AG04450 (cell line): ENCODE results near the gene HSPE1. TPM values are rescaled to one million over a fixed set of nuclear protein-coding genes. Genes with fewer than 3 reads are reported as not detected.

ENCODE experiments used
- CTCF ChIA-PET: fragments of 300-600, 350-600 bp; formaldehyde crosslinking; extraction: SDS; loops from one replicate; lab custom pipeline; 2022; ENCODE audit warnings: antibody characterized with exemption, inconsistent platforms; lab: Charles Lee
- POLR2A ChIA-PET: fragments of 350-600 bp; formaldehyde crosslinking; extraction: SDS; loops from one replicate; lab custom pipeline; 2021; ENCODE audit warnings: antibody characterized with exemption, inconsistent platforms; lab: Yijun Ruan, JAX
- DNase-seq: peaks from one replicate; pipeline ENCODE4 v3.0.0-alpha.2; 2011; ENCODE audit warnings: low read depth, low spot score
- H3K27ac ChIP-seq: one replicate; pipeline ENCODE4 v1.5.1; 2012; ENCODE audit warnings: low read depth, low read length, control low read depth
- H3K27me3 ChIP-seq: one replicate; pipeline ENCODE4 v1.6.0; 2012; ENCODE audit warnings: low read length; ENCODE audit not compliant: control insufficient read depth, insufficient read depth
- H3K4me3 ChIP-seq: 2 replicates; pipeline ENCODE4 v1.5.1; 2011; ENCODE audit warnings: mild to moderate bottlenecking, low read depth, low read length, control low read depth
- H3K9me3 ChIP-seq: 2 replicates; pipeline ENCODE4 v1.5.1; 2012; ENCODE audit warnings: low read length; ENCODE audit not compliant: control insufficient read depth, insufficient read depth
- CTCF ChIP-seq: IDR thresholded peaks from 2 replicates; pipeline ENCODE4 v1.5.1; 2011; ENCODE audit warnings: low read depth, low read length, control low read depth, inconsistent platforms
- polyA plus RNA-seq: library from polyadenylated mRNA; depleted of rRNA; stranded (reverse); fragments of >200 nt; gene quantifications from 2 replicates; pipeline ENCODE4 v1.2.3, GENCODE V29; 2011

HSPE1 gene
- polyA plus RNA-seq, 1 experiment = 134 TPM

GRCh38 chr2:197460649-197461048 lies 39.5 kb upstream of the HSPE1 start:
- CTCF ChIA-PET = no interaction called here
- TF ChIP-seq CTCF = no peak
- Histone ChIP-seq H3K4me3 (no peak overlapping the region), H3K9me3 (no peaks in the 10 kb centered on the region), H3K27ac (no peak overlapping the region), H3K27me3 (no peaks in the 10 kb centered on the region)
- POLR2A ChIA-PET = no interaction called here
- no peak for DNase-seq

- no peaks in the 10 kb centered on the region for H3K9me3 ChIP-seq
- ChIA-PET CTCF (no interaction called here), POLR2A (no interaction called here)
- no peaks in the 10 kb centered on the region for H3K27me3 ChIP-seq
- H3K4me3 ChIP-seq = no peak overlapping the region
- H3K27ac ChIP-seq = no peak overlapping the region
- no peak for DNase-seq
- no peak for TF ChIP-seq CTCF
Observed at GRCh38 chr2:197461057-197461456, 39.1 kb upstream of the HSPE1 start.

- ChIA-PET CTCF (interaction anchor here (0.9 to 1.5 kb wide), 2 partner anchors 11 to 351 kb away, joined by 3 read pairs; partner anchors contain the start of gene COQ10B), POLR2A (interaction anchor here (0.9 to 2.4 kb wide), 3 partner anchors 11 to 29 kb away, joined by 3 to 6 read pairs (median 4); partner anchors contain the start of genes COQ10B and SF3B1)
- H3K27me3 ChIP-seq = no peaks in the 10 kb centered on the region
- TF ChIP-seq CTCF = no peak
- DNase-seq = no peak
- no peak overlapping the region for H3K4me3 ChIP-seq
- H3K9me3 ChIP-seq = no peaks in the 10 kb centered on the region
- no peak overlapping the region for H3K27ac ChIP-seq
Observed at GRCh38 chr2:197464175-197464574, 36.0 kb upstream of the HSPE1 start.

- no peaks in the 10 kb centered on the region for H3K9me3 ChIP-seq
- no peak for DNase-seq
- CTCF ChIA-PET = no interaction called here
- POLR2A ChIA-PET = no interaction called here
- no peak overlapping the region for H3K4me3 ChIP-seq
- no peak overlapping the region for H3K27ac ChIP-seq
- no peak for TF ChIP-seq CTCF
- no peaks in the 10 kb centered on the region for H3K27me3 ChIP-seq
Observed at GRCh38 chr2:197472166-197472565, 28.0 kb upstream of the HSPE1 start.

GRCh38 chr2:197477797-197478196 lies 22.4 kb upstream of the HSPE1 start:
- H3K4me3 ChIP-seq = no peak overlapping the region
- peaks cover 6% of the 10 kb centered on the region for H3K9me3 ChIP-seq
- no peaks in the 10 kb centered on the region for H3K27me3 ChIP-seq
- ChIA-PET POLR2A (no interaction called here), CTCF (no interaction called here)
- no peak for DNase-seq
- TF ChIP-seq CTCF = no peak
- no peak overlapping the region for H3K27ac ChIP-seq
